ENCODE measurements around the gene DIO2.

The DIO2 gene

DNA sequence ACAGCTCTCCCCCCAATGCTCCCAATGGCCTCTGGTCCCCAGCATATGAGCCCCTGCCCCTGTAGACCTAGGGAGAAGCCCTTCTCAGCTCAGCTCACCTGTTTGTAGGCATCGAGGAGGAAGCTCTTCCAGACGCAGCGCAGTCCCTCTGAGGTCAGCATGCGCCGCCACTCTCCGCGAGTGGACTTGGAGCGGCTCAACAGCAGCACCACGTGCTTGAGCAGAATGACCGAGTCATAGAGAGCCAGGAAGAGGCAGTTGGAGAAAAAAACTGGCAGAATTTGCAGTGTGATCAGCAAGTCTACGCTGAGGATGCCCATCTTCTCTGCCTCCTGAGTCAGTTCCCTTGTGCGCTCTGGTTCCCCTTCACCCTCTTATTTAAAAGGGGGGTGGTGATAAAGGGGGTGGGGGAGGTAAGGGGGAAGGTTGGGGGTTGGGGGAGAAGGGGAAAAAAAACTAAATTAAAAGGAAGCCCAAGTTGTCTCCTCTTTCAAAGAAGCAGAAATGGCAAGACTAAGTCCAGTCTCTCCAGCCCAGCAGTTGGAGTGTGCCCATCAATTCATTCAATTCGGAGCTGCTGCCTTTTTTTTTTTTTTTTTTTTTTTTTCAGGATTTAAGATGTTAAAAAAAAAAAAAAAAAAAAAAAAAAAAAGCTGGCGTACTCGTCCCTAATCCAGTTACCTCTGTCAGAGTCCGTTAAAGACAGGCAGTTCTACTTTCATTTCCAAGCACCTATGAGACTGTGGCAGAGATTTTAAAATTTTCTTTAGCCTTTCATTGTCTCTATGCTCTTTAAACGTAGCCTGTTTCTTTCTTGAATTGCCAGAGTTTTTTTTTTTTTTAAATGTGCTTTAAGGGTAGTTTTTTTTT lies at the start of gene DIO2:
DIO2 (minus strand) TSS at position 352 of the 870 bp plus-strand sequence; CDS start at position 320, 32 bp downstream.
- DNase-seq (ENCODE audit: low read depth in 2 of 2): no peak

- no peak for DNase-seq (ENCODE audit: low read depth in 2 of 2)
Measured at GRCh38 chr14:80260645-80261044, 49.3 kb upstream of the DIO2 start.

- DNase-seq (ENCODE audit: low read depth in 2 of 2): no peak
Measured at GRCh38 chr14:80239631-80240030, 28.3 kb upstream of the DIO2 start.

GRCh38 chr14:80237143-80237542 lies 25.8 kb upstream of the DIO2 start:
- DNase-seq (ENCODE audit: low read depth in 2 of 2): no peak

- no peak for DNase-seq (ENCODE audit: low read depth in 2 of 2)
Measured at GRCh38 chr14:80233470-80234089, 22.3 kb upstream of the DIO2 start.

DNA sequence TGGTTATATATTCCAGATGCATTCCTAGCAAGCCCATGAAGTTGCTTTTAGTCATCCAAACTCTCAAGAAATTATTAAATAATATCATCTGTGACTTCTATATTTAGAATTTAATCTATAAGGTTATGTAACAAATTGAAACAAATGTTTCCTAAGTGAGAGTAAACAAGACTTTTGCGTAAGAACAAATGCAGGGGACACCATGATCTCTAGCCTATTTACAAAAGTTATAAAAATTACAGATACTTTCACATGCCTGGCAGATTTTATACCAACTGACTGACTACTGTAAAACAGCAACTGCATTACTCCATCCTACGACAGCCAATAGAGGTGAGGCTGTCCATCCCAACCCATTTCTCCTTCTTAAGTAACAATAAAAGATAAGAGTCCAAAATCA lies 20.4 kb upstream of the DIO2 start:
- no peak for DNase-seq (ENCODE audit: low read depth in 2 of 2)

- DNase-seq (ENCODE audit: low read depth in 2 of 2): no peak
Measured at GRCh38 chr14:80223696-80224465, 12.6 kb upstream of the DIO2 start.

DNA sequence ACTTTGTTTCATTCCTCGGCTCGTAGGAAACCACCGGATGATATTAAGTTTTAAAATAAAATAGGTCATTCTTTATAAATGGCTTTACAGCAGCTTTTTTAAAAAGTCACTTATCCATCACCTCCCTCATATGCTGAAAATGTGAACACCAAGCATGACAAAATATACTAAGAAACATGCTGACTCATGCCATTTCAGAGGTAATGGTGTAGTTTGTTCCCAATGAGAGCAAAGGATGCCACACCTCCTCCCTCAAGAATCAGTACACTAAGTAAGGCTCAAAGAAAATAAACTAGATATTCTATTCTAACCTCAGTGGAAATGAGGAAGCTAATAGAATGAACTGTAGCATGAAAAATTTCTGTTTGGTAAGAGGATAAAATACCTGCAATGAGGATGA lies 5.5 kb upstream of the DIO2 start:
- no peak for DNase-seq (ENCODE audit: low read depth in 2 of 2)

DNA sequence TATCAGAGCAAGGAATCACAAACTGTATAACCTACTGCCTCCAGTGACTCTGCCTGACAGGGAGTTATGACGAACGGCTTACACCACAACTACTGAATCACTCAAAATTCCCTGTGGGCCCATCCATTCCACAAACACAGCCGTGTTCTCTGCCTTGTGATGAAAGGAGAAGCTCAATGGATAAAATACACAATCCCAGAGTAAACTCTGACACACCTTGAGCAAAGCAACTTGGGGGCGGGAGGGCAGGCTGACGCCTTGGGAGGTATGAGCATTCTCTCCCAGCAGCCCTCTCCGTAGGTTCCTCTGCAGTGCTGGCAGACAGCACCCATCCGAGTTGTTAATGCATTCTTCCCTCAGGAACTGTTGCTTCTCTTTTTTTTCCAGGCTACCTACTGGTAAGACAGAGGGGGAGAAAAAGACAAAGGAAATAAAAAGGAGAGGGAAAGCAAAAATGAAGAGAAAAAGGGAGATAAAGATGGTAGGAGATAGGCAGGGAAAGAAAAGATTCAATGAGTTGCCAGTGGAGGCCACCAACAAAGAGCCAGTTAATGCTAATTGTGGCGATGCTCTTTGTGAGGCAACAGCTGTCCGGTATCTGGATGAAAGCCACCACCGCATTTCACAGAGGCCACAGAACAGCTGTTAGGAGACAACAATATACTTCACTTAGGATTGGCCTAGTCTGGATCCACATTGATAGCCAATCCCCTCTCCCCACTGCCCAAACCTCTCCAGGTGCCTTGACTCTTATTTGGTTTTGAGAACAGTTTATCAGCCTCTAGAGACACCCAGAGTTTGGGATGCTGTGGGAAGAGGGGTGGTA lies 4.7 kb upstream of the DIO2 start:
- DNase-seq (ENCODE audit: low read depth in 2 of 2): no peak

DNA sequence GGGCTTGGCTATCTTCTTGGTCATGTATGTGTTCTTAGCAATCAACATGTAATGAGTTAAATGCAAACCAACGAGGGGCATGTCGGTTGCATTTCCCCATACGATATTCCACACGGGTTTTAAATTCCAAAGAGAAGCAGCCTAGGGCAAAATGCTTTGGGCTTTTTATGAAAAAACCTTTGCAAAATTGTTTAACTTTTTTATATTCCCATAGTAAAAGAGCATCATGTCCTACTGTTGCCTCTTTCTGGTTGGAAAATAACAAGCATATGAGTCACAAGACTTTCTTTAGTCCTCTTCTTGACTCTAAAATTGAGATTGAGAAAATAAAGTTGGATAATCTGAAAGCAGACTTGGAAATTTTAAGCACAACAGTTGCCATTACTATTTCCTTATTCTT lies 3.8 kb upstream of the DIO2 start:
- no peak for DNase-seq (ENCODE audit: low read depth in 2 of 2)

- no peak for DNase-seq (ENCODE audit: low read depth in 2 of 2)
Measured at GRCh38 chr14:80213602-80214001, 2.3 kb upstream of the DIO2 start.

- DNase-seq (ENCODE audit: low read depth in 2 of 2): no peak
Measured at GRCh38 chr14:80212023-80212397, 706 bp upstream of the DIO2 start.

DNA sequence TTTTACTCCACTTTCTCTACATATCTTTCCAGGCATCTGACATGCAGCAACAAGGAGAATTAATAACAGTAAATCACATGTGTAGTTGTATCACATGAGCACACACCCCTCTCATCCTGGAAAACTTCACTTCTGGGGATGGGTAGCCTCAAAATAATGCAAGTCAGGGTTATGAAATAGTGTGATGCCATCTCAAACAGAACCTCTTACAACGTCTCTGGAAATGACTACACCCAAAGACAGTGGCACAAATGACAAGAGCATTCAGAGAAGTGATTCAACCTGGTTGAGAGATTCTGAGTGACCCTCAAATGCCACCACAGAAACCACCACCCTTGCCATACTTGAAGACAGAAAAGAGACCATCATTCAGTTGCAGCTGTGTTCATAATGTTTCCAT lies 2.8 kb downstream of the DIO2 start:
- DNase-seq (ENCODE audit: low read depth in 2 of 2): no peak

GRCh38 chr14:80206351-80207080 lies 4.8 kb downstream of the DIO2 start:
- no peak for DNase-seq (ENCODE audit: low read depth in 2 of 2)

DNA sequence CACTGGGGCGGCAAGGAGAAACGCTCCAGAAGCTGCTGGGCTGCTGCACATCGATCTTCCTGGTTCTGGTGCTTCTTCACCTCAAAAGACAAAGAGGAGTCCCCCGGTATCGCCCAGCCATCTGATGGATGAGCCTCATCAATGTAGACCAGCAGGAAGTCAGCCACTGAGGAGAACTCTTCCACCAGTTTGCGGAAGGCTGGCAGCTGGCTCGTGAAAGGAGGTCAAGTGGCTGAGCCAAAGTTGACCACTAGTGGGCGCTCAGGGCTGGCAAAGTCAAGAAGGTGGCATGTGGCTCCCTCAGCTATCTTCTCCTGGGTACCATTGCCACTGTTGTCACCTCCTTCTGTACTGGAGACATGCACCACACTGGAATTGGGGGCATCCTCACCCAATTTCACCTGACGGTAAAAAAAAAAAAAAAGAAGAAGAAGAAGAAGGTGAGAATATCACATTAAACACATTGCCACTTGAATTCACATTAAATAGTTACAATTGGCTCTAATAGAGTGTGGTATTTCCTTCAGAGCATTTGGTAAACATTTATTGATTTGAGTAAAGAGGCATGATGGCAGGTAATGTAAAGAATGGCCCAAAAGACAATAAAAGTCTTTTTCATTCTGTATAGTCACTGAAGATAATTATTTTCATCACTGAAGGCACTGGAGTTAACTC lies 8.3 kb downstream of the DIO2 start:
- peak; percentile 4 to 7 for DNase-seq (ENCODE audit: low read depth in 2 of 2)

GRCh38 chr14:80200093-80200492 lies 11.2 kb downstream of the DIO2 start:
- DNase-seq (ENCODE audit: low read depth in 2 of 2): no peak

GRCh38 chr14:80188571-80188970 lies 22.7 kb downstream of the DIO2 start:
- DNase-seq (ENCODE audit: low read depth in 2 of 2): no peak

DNA sequence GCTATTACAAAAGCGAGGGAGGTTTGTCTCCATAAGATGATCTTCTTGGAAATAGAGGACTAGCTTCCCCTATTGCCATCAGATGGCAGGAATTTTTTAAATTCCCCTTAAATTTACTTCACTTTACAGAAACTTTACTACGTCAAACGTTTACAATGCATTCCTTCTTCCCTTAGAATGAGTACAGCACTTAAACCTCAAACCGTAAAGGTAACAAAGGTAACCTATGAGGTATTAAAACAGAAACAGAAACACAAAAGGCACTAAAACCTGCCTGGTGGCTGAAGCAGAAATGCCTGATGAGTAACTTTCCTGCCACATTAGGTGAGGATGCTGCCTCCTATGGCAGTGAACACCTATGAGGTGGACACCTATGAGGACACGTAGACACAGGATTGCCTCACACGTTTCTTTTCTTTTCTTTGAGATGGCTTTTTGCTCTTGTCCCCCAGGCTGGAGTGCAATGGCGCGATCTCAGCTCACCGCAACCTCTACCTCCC lies 25.0 kb downstream of the DIO2 start:
- DNase-seq (ENCODE audit: low read depth in 2 of 2): no peak

GRCh38 chr14:80176893-80177292 lies 34.4 kb downstream of the DIO2 start:
- DNase-seq (ENCODE audit: low read depth in 2 of 2): no peak

- no peak for DNase-seq (ENCODE audit: low read depth in 2 of 2)
Measured at GRCh38 chr14:80172375-80173051, 38.8 kb downstream of the DIO2 start.
